HG03565 (cell line): ENCODE measurements around the gene CERS5.
A peak's percentile ranks its signal among the peaks of the same experiment; 100 is the strongest.

Source experiments
- ATAC-seq: cut with Tn5 transposase; IDR thresholded peaks from one replicate; pipeline ENCODE4 v1.9.1; 2021; ENCODE audit warnings: mild to moderate bottlenecking, moderate library complexity; ENCODE audit not compliant: unreplicated experiment

The CERS5 gene, protein sequence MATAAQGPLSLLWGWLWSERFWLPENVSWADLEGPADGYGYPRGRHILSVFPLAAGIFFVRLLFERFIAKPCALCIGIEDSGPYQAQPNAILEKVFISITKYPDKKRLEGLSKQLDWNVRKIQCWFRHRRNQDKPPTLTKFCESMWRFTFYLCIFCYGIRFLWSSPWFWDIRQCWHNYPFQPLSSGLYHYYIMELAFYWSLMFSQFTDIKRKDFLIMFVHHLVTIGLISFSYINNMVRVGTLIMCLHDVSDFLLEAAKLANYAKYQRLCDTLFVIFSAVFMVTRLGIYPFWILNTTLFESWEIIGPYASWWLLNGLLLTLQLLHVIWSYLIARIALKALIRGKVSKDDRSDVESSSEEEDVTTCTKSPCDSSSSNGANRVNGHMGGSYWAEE

DNA sequence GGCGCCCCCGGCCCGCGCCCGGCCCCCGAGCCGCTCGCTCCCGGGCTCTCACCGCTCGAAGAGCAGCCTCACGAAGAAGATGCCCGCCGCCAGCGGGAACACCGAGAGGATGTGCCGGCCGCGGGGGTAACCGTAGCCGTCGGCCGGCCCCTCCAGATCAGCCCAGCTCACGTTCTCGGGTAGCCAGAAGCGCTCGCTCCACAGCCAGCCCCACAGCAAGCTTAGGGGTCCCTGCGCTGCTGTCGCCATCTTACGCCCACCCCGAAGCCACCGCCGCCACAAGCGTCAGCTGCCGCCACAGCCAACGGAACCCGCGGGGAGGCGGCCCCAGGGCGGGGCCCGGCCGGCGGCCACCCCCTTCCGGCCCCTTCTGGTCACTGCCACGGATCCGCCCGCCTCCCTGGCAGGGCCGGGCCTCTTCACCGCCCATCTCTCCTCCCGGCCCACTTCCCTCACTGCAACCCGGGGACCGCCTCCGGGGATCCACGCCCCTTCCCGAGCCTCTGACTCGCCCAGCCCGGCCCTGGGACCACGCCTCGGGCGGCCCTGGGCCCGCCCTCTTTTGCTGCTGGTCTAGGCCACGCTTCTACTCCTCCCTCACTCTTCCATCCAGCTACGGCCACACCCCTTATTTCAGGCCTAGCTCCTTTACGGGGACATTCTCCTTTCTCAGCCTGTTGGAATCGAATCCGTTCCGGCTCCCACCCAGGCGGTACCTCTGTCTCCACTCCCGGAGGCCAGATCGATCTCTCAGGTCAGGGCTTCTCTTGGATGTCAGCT, at the start of gene CERS5:
CERS5 (minus strand) TSS at position 321 of the 780 bp plus-strand sequence; CDS start at position 249, 72 bp downstream.
- peak; percentile 94 for ATAC-seq

DNA sequence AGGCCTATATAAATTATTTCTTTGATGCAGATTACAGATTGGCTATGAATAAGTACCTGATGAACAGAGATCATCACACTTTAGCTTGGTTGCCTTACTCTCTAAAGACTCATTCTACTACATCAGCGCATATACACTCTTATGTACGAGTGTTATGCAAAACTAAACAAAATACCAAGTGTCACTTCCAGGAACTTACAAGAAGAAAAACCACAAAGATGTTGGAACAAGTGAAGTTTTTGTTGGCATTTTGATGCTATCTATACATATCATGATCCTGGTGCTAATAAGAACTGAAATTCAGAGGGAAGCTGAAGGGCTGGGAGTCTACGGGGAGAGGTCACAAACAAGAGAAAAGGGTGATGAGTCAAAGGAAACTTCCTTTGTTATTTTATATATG, 47.9 kb upstream of the CERS5 start:
- ATAC-seq: no peak

DNA sequence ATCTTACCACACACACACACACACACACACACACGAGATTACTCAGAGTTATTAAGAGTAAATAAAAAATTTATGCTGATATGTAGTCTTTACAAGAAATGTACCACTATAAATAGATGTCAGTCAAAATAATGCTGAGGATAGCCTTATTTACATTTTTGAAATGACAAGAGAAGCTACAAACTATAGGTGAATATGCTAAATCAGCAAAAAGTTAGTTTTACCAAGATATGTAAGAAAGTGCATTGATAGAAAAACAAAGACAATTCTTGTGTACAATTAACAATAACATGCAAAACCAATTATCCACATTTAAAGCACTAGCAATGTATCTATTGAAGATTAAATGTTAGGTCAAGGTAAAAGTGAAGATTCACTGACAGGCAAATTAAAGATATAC, 46.8 kb upstream of the CERS5 start:
- no peak for ATAC-seq

DNA sequence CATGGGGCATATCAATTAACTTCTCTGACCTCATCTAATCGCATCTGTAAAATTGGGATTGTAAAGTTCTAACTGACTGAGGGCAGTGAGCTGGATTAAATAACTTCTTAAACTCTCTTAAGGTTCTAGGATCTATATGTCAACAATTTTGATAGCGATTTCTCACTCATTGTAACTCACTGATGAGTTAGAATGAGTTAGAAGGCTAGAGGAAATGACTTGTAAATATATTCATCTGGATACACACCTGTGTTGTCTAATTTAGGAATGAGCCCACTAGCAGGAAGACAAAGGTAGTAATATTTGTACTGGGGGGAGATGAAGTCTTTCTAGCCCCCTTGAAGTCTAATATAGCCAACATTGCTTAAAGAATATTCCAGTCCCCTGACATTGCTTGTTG, 46.3 kb upstream of the CERS5 start:
- ATAC-seq: no peak

DNA sequence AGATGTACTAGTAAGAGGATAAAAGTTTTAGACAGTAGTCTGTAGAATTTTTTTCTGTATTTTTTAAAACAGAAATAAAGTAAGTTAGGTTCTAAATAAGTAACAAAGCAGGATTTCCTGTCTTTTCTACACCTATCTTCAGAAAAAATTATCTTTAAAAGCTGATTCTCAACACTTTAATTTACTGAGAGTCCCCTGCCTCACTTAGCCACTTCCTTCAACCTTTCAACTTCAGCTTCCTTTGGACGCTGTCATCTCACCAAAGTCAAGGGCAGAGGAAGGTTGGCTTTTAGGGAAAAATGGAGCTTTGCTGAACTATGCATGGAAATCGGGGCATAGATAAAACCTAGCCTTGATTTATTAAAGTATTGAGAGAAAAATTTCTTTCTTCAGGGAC, 44.9 kb upstream of the CERS5 start:
- ATAC-seq: no peak

DNA sequence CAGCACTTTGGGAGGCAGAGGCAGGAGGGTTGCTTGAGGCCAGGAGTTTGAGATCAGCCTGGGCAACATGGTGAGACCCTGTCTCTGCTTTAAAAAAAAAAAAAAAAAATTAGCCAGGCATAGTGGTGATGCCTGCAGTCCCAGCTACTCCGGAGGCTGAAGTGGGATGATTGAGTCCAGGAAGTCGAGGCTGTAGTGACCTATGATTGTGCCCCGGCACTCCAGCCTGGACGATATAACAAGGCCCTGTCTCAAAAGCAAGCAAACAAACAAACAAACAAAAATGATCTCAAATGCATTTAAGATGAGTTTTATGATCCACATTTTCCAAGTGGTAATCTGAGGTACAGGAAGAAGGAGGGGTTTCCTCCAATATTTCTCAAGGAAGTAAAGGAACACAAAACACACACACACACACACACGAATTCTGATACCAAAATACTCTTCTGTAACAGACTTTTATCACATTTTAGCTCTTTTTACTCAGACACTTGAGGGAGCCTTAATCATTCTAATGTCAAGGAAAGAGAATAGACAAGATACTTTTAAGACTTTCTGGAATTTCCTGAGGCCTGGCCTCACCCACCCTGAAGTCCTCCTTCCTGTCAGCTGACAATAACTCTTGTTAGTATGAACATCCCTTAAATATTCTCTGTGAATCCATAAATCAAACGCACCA, 44.4 kb upstream of the CERS5 start:
- no peak for ATAC-seq

DNA sequence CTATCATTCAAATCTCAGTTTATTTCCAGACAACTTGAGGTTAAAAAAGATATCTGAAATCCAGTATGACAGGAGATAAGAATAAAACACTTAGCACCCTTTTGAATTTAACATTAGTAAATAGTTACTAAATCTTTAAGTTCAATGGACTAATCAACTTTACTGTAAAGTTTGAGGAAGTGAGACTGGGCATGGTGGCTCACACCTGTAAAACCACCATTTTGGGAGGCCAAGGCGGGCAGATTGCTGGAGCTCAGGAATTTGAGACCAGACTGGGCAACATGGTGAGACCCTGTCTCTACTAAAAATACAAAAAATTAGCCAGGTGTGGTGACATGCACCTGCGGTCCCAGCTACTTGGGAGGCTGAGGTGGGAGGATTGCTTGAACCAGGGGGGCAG, 40.3 kb upstream of the CERS5 start:
- no peak for ATAC-seq

DNA sequence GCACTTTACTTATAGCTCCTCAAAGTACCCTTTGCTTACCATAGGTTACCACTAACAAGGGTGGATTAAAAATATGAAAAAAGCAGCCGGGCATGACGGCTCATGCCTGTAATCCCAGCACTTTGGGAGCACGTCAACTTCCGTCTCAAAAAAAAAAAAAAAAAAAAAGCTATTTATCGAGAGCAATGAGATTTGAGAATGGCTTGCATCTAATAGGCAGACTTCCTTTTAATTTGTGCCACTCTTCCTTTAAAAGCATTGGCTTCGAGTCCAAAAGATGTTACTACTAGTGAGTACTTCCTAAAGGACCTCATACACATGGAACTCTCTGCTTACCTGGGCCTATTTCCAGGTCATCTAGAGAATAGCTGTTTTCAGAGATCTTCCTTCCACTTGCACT, 38.5 kb upstream of the CERS5 start:
- ATAC-seq: no peak

DNA sequence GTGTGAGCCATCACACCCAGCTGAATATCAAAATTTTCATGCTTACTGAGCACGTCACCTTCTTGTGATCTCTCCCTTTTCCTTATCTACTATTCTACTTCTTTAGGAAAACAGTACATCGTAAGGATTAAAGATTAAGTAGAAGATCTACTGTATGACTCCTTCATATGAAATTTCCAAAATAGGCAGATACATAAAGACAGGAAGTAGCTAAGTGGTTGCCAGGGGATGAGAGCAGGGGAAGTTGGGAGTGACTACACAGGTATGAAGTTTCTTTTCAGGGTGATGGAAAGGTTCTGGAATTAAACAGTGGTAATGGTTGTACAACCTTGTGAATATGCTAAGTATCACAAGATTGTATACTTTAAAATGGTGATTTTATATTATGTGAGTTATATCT, 36.5 kb upstream of the CERS5 start:
- no peak for ATAC-seq

DNA sequence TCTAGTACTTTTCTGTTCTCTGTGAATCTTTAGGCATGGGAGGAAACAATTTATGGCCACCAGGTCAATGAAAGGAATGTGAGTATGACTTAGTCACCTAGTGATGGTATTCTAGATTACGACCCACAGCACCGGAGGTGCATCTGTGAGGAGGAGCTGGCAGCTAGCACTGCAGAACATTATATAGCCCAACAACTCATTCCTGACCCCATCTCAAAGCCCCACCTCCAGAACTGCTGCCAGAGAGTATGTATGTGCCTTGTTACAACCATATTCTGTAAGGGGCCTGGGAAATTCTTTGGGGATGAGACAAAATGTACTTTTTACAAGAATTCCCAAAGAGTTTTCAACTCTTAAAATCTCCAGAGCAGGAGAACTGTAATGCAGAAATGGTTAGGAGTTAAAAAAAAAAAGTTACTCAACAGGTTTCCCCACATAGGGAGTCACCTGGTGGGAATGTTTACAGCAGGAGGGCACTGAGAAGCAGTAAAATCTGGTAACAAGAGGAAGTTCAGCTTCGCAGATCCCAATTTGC, 34.9 kb upstream of the CERS5 start:
- no peak for ATAC-seq

DNA sequence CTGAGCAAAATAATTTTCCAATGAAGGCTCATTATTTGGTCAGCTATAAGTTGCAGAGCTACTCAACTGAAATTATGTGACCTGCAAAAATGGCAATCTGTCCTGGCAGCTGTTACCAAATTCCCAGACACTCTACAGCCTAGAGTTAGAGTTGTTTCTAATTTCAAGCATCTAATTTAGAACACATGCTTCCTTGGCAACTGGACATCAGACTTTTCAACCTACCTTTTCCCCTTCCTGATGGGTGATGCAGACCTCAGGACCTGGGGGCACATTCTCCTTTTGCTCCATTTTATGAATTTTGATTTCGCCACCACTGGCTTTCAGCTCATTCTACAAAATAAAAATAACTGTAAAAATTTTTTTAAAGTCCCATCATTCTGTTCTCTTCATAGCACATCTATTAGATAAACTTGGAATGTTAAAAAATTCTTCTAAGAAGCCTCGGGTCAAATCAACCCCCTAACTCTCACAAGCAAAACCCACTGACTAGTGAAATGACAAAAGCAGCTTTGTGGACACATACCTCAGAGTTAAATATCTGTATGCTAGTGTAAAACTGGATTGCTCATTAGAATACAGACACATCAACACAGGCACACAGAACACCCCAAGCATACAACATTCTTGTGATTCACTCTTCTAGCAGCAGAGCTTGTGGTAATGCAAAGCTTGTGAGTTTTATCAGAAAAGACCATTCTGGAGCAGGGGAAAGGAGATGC, 33.5 kb upstream of the CERS5 start:
- no peak for ATAC-seq

DNA sequence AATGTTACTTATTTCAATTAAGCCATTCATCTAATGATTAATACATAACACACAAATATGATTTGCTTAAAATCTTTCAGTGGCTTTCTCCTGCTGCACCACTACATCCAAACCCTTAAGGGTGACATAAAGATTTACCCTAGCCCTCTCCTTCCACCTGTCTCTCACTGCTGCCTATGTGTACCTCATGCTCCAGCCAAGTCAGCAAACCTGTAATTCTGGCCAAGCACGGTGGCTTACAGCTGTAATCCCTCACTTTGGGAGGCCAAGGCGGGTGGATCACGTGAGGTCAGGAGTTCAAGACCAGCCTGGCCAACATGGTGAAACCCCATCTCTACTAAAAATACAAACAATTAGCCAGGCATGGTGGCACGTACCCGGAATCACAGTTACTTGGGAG, 31.7 kb upstream of the CERS5 start:
- ATAC-seq: no peak

DNA sequence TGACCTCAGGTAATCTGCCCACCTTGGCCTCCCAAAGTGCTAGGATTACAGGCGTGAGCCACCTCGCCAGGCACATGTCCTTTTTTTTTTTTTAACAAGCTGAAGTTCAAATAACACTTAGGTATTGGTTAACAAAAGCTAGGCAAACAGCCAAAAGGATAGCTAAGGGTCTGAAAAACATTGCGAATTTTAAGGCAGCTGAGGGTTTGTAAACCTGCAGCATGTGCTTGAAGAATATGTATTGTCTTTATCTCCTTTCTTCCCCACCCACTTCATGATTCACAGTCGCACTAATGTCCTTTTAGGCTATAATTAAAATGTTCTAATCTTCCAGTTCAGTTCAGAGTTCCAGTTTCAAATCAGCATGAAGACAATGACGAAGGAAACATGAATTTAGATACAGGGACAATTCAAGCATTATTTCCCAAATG, 30.1 kb upstream of the CERS5 start:
- ATAC-seq: no peak

DNA sequence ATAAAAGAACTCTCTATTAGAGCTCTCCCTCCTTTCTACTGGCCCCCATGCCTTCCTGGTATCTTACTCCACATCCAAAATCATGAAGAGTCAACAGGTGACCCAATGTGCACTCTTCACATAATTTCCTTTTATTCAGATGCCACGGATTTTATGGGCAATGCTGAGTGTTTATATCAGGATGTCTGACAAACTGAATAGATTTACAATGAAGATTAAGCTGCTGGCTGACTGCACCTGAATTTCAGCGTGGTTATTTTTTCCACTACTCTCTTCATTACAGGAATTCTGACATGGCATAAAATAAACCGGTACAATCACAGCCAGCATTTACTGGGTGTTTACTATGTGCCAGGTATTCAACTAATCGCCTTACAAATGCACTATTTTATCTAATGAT, 29.4 kb upstream of the CERS5 start:
- no peak for ATAC-seq

DNA sequence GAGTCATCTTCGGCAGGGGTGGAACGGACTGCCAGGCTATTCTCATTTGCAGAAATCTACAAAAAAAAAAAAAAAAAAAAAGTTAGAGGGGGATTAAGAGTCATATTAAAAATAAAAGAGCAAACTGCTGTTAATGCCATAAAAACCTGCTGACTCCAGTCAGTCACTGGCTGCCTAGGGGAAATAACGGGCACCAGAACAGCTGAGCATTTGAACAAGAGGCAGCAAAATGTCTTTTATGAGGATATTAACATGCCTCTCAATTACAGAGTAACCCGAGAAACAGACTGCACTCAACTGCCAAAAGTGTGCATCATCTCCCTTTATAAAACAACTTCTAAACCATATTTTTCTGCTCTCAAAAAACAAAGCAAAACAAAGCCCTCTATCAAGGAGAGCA, 28.7 kb upstream of the CERS5 start:
- no peak for ATAC-seq

DNA sequence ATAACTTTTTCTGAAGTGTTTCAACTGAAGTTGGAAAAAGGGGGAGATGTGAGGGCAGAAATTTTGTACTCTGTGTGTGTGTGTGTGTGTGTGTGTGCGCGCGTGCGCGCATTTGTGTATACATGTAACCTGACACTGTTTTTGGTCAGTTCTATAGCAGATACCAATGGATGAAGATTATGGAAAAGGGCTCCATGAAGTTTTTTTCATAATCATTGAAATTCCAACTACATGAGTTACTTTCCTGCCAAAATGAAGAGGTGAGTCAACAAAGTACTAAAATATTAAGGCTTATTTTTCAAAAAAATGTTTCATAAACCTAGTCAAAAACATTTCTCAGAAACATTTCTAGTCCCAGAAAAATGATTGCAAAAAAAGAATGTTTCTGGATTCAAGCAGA, 25.7 kb upstream of the CERS5 start:
- ATAC-seq: no peak

DNA sequence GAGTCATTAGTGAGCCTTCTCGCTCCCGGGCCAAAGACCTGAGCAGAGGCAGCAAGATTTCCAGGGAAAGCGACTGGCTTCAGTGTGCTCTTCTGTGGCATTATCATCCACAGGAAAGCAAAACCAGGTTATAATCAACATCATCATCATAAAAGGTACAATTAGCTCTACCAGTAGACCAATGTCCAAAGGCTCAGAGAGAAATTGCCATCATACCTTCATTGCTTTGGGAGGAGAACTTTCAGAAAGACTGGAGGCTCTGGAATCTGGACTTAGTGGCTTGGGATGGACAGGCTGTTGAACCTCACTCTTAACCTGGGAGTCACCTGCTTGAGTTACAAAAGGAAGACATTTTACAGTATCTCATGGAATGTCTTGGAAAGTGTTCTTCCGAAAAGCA, 25.1 kb upstream of the CERS5 start:
- no peak for ATAC-seq

DNA sequence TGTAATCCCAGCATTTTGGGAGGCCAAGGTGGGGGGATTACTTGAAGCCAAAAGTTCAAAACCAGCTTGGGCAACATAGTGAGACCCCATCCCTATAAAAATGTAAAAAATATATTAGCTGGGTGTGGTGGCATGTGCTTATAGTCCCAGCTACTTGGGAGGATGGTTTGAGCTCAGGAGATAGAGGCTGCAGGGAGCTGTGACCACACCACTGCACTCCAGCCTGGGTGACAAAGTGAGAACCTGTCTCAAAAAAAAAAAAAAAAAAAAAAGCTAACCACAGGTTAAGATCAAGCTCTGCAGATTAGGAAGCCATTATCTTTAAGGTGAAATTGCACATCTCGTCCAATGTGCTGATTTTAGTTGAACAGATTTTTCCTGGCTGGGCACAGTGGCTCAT, 23.7 kb upstream of the CERS5 start:
- no peak for ATAC-seq

DNA sequence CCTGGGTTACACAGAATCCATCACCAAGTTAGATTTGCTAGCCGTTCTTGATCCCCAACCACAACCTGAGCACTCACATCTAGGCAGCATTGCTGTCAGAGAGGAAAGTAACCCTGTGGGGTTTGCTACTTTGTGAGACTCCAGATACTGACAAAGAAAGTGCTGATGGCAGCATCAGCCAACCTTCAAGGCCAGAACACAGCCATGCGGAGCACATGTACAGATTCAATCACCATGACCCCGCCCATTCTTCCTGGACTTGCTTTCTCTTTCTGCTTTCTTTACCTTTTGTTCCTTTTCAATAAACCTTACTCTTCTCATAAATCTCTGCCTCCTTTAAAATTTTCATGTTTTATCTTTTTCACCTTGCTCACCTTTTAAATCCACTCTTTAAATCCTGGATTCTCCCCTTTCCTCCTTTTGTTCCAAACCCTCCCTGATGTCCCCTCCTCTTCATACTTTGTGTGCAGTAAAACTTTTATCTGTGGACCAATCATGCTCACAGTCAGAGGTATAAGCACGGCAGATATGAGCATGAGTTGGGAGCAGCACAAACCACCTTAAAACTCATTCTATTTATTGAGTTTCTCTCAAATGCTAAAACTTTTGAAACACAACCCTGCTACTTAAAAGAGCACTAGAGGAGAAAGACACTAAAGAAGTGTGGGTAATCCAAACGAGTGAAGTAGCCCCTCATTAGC, 21.9 kb upstream of the CERS5 start:
- ATAC-seq: no peak

DNA sequence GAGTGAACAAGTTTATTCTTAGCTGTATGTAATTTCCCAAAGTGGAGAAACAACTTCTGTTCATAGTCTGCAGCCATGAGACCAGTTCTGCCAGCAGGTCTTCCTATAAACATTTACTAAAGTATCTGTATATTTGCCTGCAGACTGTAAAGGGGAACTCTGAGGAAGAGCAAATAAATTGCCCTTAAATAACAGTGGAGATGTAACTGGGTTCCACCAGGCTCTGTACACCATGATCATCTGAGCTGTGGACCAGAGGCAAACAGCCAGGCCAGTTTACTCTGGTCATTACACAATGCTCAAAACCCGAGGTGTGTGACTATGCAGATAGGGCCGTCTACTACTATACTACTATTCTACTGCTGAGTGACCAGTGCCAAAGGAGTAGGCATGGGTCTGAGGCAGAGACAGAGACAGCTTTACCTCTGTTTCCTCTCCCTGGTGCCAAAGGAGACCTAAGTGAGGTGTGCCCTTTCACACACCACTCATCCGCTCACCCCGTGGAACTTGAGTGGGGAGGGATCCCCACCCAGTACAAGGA, 21.1 kb upstream of the CERS5 start:
- ATAC-seq: no peak
